Body of pancreas (tissue), 4 donors: ENCODE results near the gene PBXIP1.

Experiments used
- POLR2A ChIP-seq, 3 donors: fragments of 450-650 bp; IDR thresholded peaks; one replicate each; pipeline ENCODE4 v1.6.1; 2016; ENCODE audit warnings: antibody characterized with exemption in 3 of 3, mild to moderate bottlenecking in 2 of 3
- TF ChIP-seq, protein P1 (sequence below), 7 experiments: fragments of 450-650 bp in 4 of 7; fragments of 200-600 bp in 3 of 7; sonication (generic) in 3 of 7; IDR thresholded peaks; one replicate each; pipeline ENCODE4 v1.5.1; 2016 to 2019; ENCODE audit warnings: antibody characterized with exemption in 7 of 7

DNA sequence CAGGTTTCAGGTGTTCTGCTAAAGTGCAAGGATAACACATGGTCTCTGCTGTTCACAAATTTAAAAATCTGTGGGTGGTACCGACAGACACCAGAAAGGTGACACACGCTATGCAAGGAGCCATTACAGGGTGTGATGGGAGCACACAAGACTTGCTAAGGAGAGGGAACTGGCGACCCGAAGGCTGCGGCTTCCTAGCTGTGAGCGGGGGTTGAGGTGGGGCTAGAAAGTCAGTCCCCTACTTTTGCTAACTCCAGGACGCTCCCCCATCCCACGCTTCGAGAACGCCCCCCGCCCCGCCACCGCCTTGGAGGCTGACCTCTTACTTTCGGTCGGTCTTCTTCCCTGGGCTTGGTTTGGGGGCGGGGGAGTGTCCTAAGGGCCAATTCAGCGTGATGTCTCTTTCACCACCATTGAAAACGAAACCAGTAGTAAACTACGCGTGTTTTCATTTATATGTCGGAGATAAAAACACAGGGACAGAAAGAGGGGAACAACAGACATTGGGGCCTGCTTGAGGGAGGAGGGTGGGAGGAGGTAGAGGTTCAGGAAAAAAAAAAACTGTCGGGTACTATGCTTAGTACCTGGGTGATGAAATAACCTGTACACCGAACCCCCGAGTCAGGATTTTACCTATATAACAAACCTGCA is 19.6 kb upstream of the PBXIP1 start:
- TF ChIP-seq, protein P1, sequence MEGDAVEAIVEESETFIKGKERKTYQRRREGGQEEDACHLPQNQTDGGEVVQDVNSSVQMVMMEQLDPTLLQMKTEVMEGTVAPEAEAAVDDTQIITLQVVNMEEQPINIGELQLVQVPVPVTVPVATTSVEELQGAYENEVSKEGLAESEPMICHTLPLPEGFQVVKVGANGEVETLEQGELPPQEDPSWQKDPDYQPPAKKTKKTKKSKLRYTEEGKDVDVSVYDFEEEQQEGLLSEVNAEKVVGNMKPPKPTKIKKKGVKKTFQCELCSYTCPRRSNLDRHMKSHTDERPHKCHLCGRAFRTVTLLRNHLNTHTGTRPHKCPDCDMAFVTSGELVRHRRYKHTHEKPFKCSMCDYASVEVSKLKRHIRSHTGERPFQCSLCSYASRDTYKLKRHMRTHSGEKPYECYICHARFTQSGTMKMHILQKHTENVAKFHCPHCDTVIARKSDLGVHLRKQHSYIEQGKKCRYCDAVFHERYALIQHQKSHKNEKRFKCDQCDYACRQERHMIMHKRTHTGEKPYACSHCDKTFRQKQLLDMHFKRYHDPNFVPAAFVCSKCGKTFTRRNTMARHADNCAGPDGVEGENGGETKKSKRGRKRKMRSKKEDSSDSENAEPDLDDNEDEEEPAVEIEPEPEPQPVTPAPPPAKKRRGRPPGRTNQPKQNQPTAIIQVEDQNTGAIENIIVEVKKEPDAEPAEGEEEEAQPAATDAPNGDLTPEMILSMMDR (IDR thresholded peaks at IDR 0.05), result no peak
- TF ChIP-seq POLR2A (IDR thresholded peaks at IDR 0.05), result no peak
